T-cell (primary cell): ENCODE measurements around the gene OGDH. TPM values are rescaled to one million over a fixed set of nuclear protein-coding genes. Genes with fewer than 3 reads are reported as not detected.
A peak's percentile ranks its signal among the peaks of the same experiment; 100 is the strongest.

Source experiments
- ATAC-seq, 4 experiments: fragments of 200-7000 bp in 3 of 4; fragments of 150-1000 bp in 1 of 4; cut with Tn5 transposase; replicated peaks in 1 of 4; 1 replicate in 3 of 4; 2 replicates in 1 of 4; pipeline ENCODE4 v1.10.0; 2021; ENCODE audit warnings: moderate library complexity in 3 of 4, mild to moderate bottlenecking in 2 of 4, moderate number of reproducible peaks in 1 of 4
- CTCF ChIA-PET, 2 donors: fragments of 300-600 bp; sonication (Branson Sonifier 250); formaldehyde crosslinking; loops; one replicate each; lab custom pipeline; 2022; ENCODE audit warnings: antibody characterized with exemption in 2 of 2; lab: Charles Lee
- POLR2A ChIA-PET, 2 donors: fragments of 300-600 bp; sonication (Branson Sonifier 250); formaldehyde crosslinking; loops; one replicate each; lab custom pipeline; 2022; ENCODE audit warnings: antibody characterized with exemption in 2 of 2; lab: Charles Lee
- DNase-seq, 35 experiments: peaks; one replicate each; pipeline versions ENCODE4 v3.0.0 to v3.0.0-alpha.2; 2013 to 2023
- H3K27ac ChIP-seq: one replicate; pipeline ENCODE4 v1.5.1; 2013; ENCODE audit warnings: low read length
- H3K27me3 ChIP-seq, 2 experiments: replicated peaks in 1 of 2; 1 replicate in 1 of 2; 2 replicates in 1 of 2; pipeline versions ENCODE4 v1.6.1 to v1.7.0; 2013; ENCODE audit warnings: low read length in 1 of 2, mixed read lengths in 1 of 2; ENCODE audit not compliant: control insufficient read depth in 2 of 2, insufficient read depth in 2 of 2; ENCODE audit errors: extremely low read depth in 1 of 2
- H3K36me3 ChIP-seq, 2 donors: 1 replicate in 1 of 2; 2 replicates in 1 of 2; pipeline versions ENCODE4 v1.6.1 to v1.7.0; 2013; ENCODE audit warnings: low read length in 1 of 2; ENCODE audit not compliant: control insufficient read depth in 2 of 2, insufficient read depth in 1 of 2; ENCODE audit errors: extremely low read depth in 1 of 2
- H3K4me1 ChIP-seq, 2 experiments: 1 replicate in 1 of 2; 2 replicates in 1 of 2; pipeline versions ENCODE4 v1.6.1 to v1.7.0; 2013; ENCODE audit warnings: low read length in 2 of 2, mixed read lengths in 1 of 2; ENCODE audit not compliant: insufficient read depth in 2 of 2, control insufficient read depth in 1 of 2; ENCODE audit errors: extremely low read depth in 1 of 2
- H3K4me3 ChIP-seq, 2 donors: 1 replicate in 1 of 2; 2 replicates in 1 of 2; pipeline versions ENCODE4 v1.5.1 to v1.7.0; 2013; ENCODE audit warnings: mild to moderate bottlenecking in 2 of 2, low read length in 1 of 2, moderate library complexity in 1 of 2; ENCODE audit not compliant: control insufficient read depth in 1 of 2; ENCODE audit errors: extremely low read depth in 1 of 2
- H3K9me3 ChIP-seq: 2 replicates; pipeline ENCODE4 v1.7.0; 2013
- H3K27ac Mint-ChIP-seq, 2 donors: one replicate each; pipeline ENCODE4 v1.8.0; 2020 to 2021; ENCODE audit warnings: mild to moderate bottlenecking in 2 of 2, mixed read lengths in 2 of 2
- H3K27me3 Mint-ChIP-seq, 2 donors: one replicate each; pipeline ENCODE4 v1.8.0; 2021 to 2022; ENCODE audit warnings: mixed read lengths in 2 of 2
- H3K36me3 Mint-ChIP-seq: one replicate; pipeline ENCODE4 v1.8.0; 2021; ENCODE audit warnings: mixed read lengths
- H3K4me1 Mint-ChIP-seq, 3 donors: one replicate each; pipeline ENCODE4 v1.8.0; 2020 to 2022; ENCODE audit warnings: mixed read lengths in 3 of 3, mild to moderate bottlenecking in 1 of 3
- H3K4me3 Mint-ChIP-seq, 3 donors: one replicate each; pipeline ENCODE4 v1.8.0; 2020 to 2022; ENCODE audit warnings: mild to moderate bottlenecking in 3 of 3, mixed read lengths in 3 of 3, moderate library complexity in 3 of 3
- H3K9me3 Mint-ChIP-seq, 3 donors: one replicate each; pipeline ENCODE4 v1.8.0; 2020 to 2022; ENCODE audit warnings: mixed read lengths in 3 of 3
- WGBS: methylation state at CpG from one replicate; pipeline ENCODE4 v1.1.5; 2013; ENCODE audit warnings: missing lambda C conversion rate; ENCODE audit not compliant: insufficient coverage; 5-methylcytosine and 5-hydroxymethylcytosine counted together
- total RNA-seq, 35 experiments: library from RNA in 6 of 35; stranded (reverse) in 6 of 35; fragments of 120-200 nt in 1 of 35; gene quantifications; one replicate each; pipeline versions ENCODE4 v1.2.1 to v1.2.4 and lab custom pipeline; 2013 to 2026

The OGDH gene
- total RNA-seq, 5 donors from 2014 or later (not counting 1 experiment from before 2014, with no cell fraction given), result 58.9 to 113 (median 108) TPM

- DNase-seq (no peak), ATAC-seq (no peak)
- H3K4me1 Mint-ChIP-seq, result no peaks in the 10 kb centered on the region
- no peaks in the 10 kb centered on the region for H3K9me3 Mint-ChIP-seq
- no peaks in the 10 kb centered on the region for H3K4me1 ChIP-seq
- H3K27me3 ChIP-seq, result peaks cover 0 to 3% of the 10 kb centered on the region in 2 experiments
- ChIA-PET POLR2A (no interaction called here), CTCF (interaction anchor here (0.6 kb wide), 2 partner anchors 11 to 129 kb away, joined by 3 to 8 read pairs; no protein-coding TSS in a partner anchor)
- H3K36me3 Mint-ChIP-seq, result no peaks in the 10 kb centered on the region
- no peaks in the 10 kb centered on the region for H3K9me3 ChIP-seq
- no peak overlapping the region for H3K27ac Mint-ChIP-seq
- no peak overlapping the region for H3K4me3 Mint-ChIP-seq
- no peaks in the 10 kb centered on the region for H3K27me3 Mint-ChIP-seq
- H3K27ac ChIP-seq, result no peak overlapping the region
- no peaks in the 10 kb centered on the region for H3K36me3 ChIP-seq
- WGBS, result no CpG with 5 or more reads among the region's 3 CpGs
- no peak overlapping the region for H3K4me3 ChIP-seq
These were observed 7.2 kb upstream of the OGDH start for GRCh38 chr7:44599222-44599621.

DNA sequence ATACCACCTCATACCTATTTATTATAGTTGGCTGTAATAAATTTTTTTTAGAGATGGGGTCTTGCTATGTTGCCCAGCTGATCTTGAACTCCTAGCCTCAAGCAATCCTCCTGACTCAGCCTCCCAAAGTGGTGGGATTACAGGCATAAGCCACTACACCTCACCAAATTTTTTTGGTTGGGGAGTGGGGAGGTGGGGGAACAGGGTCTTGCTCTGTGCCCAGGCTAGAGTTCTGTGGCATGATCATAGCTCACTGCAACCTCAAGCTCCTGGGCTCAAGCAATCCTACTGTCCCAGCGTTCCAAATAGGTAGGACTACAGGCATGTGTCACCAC lies 3.9 kb upstream of the OGDH start:
- ATAC-seq (no peak), DNase-seq (no peak)
- Histone ChIP-seq H3K27ac (no peak overlapping the region), H3K4me3 (no peak overlapping the region), H3K36me3 (no peaks in the 10 kb centered on the region), H3K4me1 (peaks cover 5 to 17% of the 10 kb centered on the region in 2 experiments), H3K9me3 (no peaks in the 10 kb centered on the region), H3K27me3 (peaks cover 0 to 3% of the 10 kb centered on the region in 2 experiments)
- POLR2A ChIA-PET, result no interaction called here
- no peaks in the 10 kb centered on the region for H3K9me3 Mint-ChIP-seq
- H3K27ac Mint-ChIP-seq, result no peak overlapping the region
- 71% methylated on average over 1 of the region's 1 CpG for WGBS
- peaks cover 16 to 21% (median 19%) of the 10 kb centered on the region in 3 donors for H3K4me1 Mint-ChIP-seq
- peaks cover 2% of the 10 kb centered on the region for H3K36me3 Mint-ChIP-seq
- CTCF ChIA-PET, result interaction anchor here in 1 of 2 donors (0.7 kb wide), 2 partner anchors 315 to 371 kb away, joined by 3 read pairs; no protein-coding TSS in a partner anchor
- no peaks in the 10 kb centered on the region for H3K27me3 Mint-ChIP-seq
- no peak overlapping the region for H3K4me3 Mint-ChIP-seq

- ChIA-PET POLR2A (no interaction called here), CTCF (interaction anchor here in 1 of 2 donors (0.7 to 0.8 kb wide), 2 partner anchors 25 to 314 kb away, joined by 3 read pairs; no protein-coding TSS in a partner anchor)
- Mint-ChIP-seq H3K9me3 (no peaks in the 10 kb centered on the region), H3K36me3 (peaks cover 2% of the 10 kb centered on the region), H3K4me1 (peaks cover 21 to 26% (median 26%) of the 10 kb centered on the region in 3 donors), H3K4me3 (no peak overlapping the region), H3K27me3 (no peaks in the 10 kb centered on the region), H3K27ac (no peak overlapping the region)
- H3K27ac ChIP-seq, result no peak overlapping the region
- no peak overlapping the region for H3K4me3 ChIP-seq
- 73% methylated on average over 2 of the region's 6 CpGs for WGBS
- no peaks in the 10 kb centered on the region for H3K36me3 ChIP-seq
- H3K4me1 ChIP-seq, result peaks cover 5 to 23% of the 10 kb centered on the region in 2 experiments
- no peaks in the 10 kb centered on the region for H3K9me3 ChIP-seq
- DNase-seq (no peak), ATAC-seq (no peak)
- H3K27me3 ChIP-seq, result peaks cover 0 to 3% of the 10 kb centered on the region in 2 experiments
These were observed 3.2 kb upstream of the OGDH start for GRCh38 chr7:44603193-44603592.

DNA sequence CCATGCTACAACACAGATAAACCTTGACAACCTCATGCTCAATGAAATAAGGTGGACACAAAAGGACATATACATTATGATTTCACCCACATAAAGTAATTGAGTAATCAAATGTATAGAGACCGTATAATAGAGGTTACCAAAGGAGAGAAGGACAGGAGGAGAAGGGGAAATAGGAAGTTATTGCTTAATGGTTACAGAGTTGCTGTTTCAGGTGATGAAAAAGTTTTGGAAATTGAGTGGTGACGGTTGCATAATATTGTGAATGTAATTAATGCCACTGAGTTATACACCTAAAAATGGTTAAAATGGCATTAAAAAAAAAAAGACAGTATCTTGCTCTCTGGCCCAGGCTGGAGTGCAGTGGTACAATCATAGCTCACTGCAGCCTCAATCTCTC lies 1.5 kb upstream of the OGDH start:
- peaks cover 12 to 33% of the 10 kb centered on the region in 2 experiments for H3K4me1 ChIP-seq
- H3K27ac ChIP-seq, result peak overlapping the region; percentile 80
- 83% methylated on average over 1 of the region's 2 CpGs for WGBS
- DNase-seq (no peak), ATAC-seq (no peak)
- Mint-ChIP-seq H3K36me3 (peaks cover 7% of the 10 kb centered on the region), H3K4me3 (peak overlapping the region in 1 of 3 donors; percentile 85), H3K27me3 (no peaks in the 10 kb centered on the region), H3K9me3 (no peaks in the 10 kb centered on the region), H3K4me1 (peaks cover 37 to 42% (median 39%) of the 10 kb centered on the region in 3 donors), H3K27ac (peak overlapping the region; percentile 60 to 98)
- H3K9me3 ChIP-seq, result no peaks in the 10 kb centered on the region
- ChIA-PET CTCF (interaction anchor here in 1 of 2 donors (0.6 to 1.0 kb wide), 2 partner anchors 16 to 55 kb away, joined by 3 read pairs; no protein-coding TSS in a partner anchor), POLR2A (interaction anchor here (0.6 to 0.7 kb wide), 5 partner anchors 11 to 227 kb away, joined by 3 to 10 read pairs (median 6); no protein-coding TSS in a partner anchor)
- no peak overlapping the region for H3K4me3 ChIP-seq
- H3K27me3 ChIP-seq, result peaks cover 0 to 3% of the 10 kb centered on the region in 2 experiments
- H3K36me3 ChIP-seq, result no peaks in the 10 kb centered on the region

DNA sequence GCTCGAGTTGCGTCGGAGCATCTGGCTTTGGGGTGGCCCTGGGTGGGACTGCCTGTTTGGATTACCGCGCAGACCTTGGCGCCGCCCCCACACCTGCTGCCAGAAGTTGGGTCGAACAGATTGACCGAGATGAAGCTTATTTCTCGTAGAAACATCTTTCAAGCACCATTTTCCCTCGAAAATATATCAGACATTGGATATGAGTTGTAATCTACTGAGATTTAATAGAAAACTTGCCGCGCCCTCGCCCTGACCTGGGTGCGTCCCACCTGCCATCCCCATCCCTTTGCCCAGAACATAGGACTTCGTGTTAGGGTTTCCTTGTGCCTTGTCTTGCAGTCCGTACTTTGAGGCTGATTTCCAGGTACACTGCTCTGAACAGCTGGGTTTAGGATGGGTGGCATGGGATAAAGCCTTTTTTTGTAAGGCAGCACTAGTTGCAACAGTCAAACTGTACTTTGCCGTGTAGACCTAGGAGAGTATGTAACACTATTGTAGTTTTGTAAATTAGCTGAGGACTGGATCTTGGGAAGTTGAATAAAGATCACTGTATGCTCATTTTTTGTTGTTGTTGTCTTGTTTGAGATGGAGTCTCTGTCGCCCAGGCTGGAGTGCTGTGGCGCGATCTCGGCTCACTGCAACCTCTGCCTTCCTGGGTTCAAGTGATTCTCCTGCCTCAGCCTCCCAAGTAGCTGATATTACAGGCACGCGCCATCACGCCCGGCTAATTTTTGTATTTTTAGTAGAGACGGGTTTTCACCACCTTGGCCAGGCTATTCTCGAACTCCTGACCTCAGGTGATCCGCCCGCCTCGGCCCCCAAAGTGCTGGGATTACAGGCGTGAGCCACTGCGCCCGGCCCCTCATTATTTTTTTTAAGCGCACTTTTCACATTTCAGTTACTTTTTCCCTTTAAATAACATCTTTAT lies 978 bp downstream of the OGDH start:
- Mint-ChIP-seq H3K36me3 (peaks cover 9% of the 10 kb centered on the region), H3K4me3 (peak overlapping the region; percentile 85 to 98 (median 97)), H3K9me3 (no peaks in the 10 kb centered on the region), H3K27ac (peak overlapping the region; percentile 98 to 99), H3K4me1 (peaks cover 44 to 56% (median 55%) of the 10 kb centered on the region in 3 donors), H3K27me3 (no peaks in the 10 kb centered on the region)
- Histone ChIP-seq H3K9me3 (no peaks in the 10 kb centered on the region), H3K27me3 (no peaks in the 10 kb centered on the region), H3K4me3 (peak overlapping the region; percentile 85 to 86), H3K27ac (peak overlapping the region; percentile 92), H3K36me3 (no peaks in the 10 kb centered on the region), H3K4me1 (peaks cover 12 to 40% of the 10 kb centered on the region in 2 experiments)
- ATAC-seq, result peak in 3 of 4 experiments; percentile 12 to 17 (median 12)
- POLR2A ChIA-PET, result interaction anchor here in 1 of 2 donors (0.5 to 3.1 kb wide), 10 partner anchors 13 to 503 kb away, joined by 3 to 26 read pairs (median 9); partner anchors contain the start of genes PURB and TMED4
- WGBS, result 68% methylated on average over 11 of the region's 35 CpGs
- DNase-seq, result peak in 1 of 35 experiments; percentile 34
- CTCF ChIA-PET, result interaction anchor here in 1 of 2 donors (1.5 to 2.6 kb wide), 4 partner anchors 24 to 32 kb away, joined by 4 to 14 read pairs (median 8); no protein-coding TSS in a partner anchor
